Activated effector memory CD4-positive, alpha-beta T cell treated with anti-CD3 and anti-CD28 coated beads, Interleukin-2, amount 50 U/mL, for 16 hours (primary cell): Measurements from ENCODE around the gene DOCK2.
"Not testable (repeated sequence)": the region's sequence is repeated elsewhere in the genome, so short reads cannot be mapped to it uniquely, and the experiment has no call there.

Source experiments
- DNase-seq: peaks from one replicate; pipeline ENCODE4 v3.0.0-alpha.2; 2020

Gene DOCK2

GRCh38 chr5:169797577-169797976, 160.5 kb downstream of the DOCK2 start:
- no peak for DNase-seq

DNA sequence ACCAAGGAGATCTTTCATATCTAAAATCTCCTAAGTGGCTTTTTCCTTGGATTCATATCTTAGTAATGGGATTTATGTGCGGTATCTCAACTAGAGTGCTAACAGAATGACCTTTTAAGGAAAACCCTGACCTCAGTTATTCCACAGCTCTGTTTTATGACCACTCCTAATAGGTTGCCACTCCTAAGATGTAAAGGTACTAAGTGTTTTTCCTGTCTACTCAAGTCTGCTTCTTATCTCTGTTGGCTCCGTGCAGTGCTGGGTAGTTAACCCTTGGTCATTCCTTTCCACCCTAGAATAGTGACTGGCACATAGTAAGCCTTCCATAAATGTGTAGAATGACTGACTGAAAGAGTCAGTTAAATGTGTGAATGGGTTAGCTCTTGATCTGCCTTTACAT, 161.4 kb downstream of the DOCK2 start:
- no peak for DNase-seq

GRCh38 chr5:169798906-169799660, 162.0 kb downstream of the DOCK2 start:
- no peak for DNase-seq

DNA sequence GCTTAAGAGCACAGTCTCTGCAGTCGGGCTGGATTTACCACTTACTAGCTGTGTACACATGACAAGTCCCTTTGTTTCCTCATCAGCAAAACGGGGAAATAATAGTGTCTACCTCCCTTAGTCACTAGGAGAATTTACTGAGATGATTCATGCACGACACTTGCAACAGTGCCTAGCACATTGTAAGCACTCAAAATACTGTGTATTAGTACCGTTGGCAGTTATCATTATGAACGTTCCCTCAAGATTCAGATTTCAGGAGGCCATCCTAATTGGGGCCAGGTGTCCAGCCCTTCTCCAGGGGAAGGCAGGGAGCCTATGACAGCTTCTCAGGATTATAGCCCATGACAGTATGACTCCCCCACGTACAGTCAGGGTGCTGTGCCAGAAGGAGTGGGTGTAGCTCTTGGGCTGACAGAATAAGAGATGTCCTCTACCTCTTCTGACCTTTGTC, 164.3 kb downstream of the DOCK2 start:
- DNase-seq = no peak

- DNase-seq = no peak
Measured at GRCh38 chr5:169801781-169802180, 164.7 kb downstream of the DOCK2 start.

- no peak for DNase-seq
Measured at GRCh38 chr5:169803077-169803981, 166.3 kb downstream of the DOCK2 start.

DNA sequence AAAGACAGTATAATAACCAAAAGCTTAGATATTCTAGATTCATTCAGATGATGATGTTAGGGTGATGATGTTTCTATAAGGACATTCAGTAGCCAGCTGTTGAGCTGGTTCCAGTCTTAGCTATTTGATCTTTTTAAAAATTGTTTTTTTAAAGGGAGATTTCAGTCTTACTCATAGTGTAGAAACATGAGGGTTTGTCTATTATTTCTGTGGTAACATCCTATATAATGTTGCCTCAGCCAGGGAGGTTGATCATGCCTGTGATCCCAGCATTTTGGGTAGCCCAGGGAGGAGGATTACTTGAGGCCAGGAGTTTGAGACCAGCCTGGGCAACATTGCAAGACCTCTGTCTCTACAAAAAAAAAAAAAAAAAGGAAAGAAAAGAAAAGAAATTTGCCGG, 167.8 kb downstream of the DOCK2 start:
- DNase-seq = no peak

DNA sequence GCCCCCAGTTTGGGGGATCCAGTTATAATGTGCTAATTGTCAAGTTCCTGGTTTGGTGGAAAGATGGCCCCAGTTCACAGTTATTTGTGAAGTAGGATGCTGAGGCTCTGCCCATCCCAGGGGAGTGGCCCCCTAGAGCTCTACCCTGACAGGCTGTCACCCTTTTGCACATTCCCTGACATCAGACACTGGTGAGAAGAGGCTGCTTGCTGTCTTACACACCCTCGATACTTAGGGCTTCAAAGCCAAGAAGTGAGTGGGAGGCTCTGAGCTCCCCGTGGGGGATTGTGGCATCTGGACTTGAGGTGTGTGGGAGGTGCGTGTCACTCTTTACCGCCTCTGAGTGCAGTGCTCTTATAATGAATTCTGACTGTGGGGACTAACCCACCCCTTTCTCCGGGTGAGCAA, 168.5 kb downstream of the DOCK2 start:
- DNase-seq = peak; percentile 80

DNA sequence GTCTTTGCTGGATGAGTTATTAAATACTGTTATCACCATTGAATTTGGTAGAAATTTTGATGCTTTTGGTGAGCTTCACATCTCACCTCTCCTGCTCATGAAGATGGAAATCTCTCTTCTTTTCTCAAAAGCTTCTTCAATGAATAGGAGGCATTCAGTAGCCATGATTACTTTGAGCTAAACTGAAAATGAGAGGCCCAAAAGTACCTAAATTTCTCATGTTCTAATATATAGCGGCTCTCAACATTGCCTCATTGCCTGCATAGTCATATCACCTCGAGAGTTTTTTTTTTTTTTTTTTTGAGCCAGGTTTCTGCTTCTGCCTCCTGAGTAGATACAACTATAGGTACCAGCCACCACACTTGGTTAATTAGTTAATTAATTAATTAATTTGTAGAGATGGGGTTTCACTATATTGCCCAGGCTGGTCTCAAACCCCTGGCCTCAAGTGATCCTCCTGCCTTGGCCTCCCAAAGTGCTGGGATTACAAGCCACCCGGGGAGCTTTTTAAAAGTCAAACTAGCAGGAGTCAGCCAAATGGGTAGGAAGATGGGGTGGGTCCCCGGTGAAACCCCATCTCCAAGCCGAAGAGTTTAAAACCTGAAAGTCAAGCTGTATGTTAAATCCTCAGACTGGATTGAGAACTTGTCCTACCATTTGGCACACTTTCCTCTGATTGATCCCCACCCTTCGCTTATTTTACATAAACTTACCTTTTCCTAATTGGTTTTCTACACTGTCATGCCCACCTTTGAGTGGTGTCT, 169.0 kb downstream of the DOCK2 start:
- DNase-seq = no peak

DNA sequence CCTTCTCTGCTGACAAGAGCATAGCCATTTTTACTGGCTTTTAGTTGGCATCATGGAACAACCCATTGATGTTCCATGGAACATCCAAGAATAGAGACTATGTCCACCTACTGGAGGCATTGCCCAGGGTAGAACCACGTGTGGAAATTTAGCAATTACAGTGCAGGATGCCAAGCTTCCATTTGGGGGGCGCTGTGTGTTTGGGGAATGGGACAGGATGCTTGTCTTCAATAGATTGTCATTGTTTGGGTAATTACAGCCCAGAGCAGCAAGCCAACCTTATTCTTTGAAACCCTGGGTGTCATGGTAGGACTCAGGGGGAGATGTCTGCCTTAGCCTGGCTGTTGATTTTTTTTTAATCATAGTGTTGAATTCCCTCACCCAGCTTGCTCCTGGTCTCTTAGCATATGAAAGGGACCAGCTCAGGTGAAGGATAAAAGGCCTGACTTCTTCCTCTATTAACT, 171.1 kb downstream of the DOCK2 start:
- no peak for DNase-seq

DNA sequence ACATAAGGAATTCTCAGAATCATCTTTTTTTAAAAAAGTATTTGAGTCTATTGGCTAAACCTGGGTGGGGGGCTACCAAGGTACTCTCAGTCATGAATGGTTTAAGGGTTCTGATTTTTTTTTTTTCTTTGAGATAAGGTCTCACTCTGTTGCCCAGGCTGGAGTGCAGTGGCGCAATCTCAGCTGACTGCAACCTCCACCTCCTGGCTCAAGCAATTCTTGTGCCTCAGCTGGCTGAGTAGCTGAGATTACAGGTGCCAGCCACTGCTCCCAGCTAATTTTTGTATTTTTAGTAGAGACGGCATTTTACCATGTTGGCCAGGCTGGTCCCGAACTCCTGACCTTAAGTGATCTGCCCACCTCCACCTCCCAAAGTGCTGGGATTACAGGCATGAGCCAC, 171.8 kb downstream of the DOCK2 start:
- not testable (repeated sequence) for DNase-seq

DNA sequence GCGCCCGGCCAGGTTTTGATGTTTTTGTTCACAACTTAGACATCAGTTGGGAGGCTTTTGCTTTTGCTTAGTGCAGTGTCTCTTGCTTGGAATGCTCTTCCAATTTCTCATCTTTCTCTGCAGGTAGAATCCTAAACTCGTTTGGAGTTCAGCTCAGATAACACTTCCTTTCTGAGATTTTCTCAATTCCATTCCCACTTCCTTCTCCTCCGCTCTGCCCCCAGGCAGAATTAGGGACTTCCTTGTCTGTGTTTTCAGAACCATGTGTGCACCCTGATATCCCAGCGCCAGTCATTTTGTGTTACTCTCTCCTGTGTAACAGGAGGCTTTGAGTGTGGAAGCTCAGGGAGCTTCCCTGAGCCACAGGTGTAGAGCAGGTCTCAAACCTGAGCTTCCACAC, 172.2 kb downstream of the DOCK2 start:
- no peak for DNase-seq

GRCh38 chr5:169810524-169810923, 173.4 kb downstream of the DOCK2 start:
- no peak for DNase-seq

- no peak for DNase-seq
Measured at GRCh38 chr5:169811023-169811422, 173.9 kb downstream of the DOCK2 start.

DNA sequence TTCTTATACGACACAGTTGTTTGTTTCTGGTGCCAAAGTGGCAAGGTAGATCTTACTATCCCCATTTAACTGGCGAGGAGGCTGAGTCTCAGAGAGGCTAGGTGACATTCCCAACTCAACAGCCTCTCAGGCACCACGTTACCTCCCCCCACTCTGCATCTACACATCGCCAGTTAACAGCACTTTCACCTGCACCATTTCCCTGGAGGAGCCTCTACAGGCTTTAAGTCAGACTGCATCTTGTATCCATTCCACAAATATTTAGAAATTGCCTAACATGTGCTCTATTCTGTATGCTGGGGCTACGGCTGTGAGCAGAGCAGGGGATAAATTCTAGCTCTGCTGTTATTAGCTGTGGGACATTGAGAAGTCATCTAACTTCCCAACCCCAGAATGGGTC, 174.6 kb downstream of the DOCK2 start:
- DNase-seq = no peak

DNA sequence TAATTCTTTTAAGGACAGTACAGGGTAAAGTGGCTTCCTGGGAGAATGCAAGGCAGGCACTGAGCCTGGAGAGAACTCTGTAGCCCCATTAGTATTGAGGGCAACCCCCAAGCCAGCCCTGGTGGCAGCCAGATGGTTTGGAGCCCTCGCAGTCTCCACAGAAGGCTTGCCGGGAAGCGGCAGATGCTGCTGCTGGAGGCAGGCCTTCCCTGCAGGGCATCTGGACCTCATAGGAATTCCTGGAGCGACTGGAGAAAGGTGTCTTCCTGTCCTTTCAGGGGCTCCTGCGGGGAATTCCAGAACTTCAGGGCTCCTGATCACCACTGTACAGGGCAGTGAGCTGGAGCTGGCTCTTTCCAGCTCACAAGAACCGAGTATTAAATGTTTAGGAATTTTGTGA, 175.7 kb downstream of the DOCK2 start:
- no peak for DNase-seq

DNA sequence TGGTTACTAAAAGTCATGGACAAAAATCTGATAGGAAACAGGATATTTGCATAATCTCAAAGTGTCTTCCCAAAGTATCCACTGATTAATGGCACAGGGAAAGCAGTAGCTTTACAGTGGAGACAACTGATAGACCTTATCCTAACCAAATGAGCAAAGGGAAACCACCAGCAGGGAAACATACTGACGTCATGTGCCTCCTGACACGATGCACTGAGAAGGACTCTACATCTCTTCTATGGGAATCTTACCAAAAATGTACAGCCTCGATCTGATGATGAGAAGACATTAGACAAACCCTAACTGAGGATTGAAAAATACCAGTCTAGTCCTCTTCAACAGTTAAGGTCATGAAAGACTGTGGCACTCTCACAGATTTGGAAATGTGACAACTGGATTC, 177.0 kb downstream of the DOCK2 start:
- DNase-seq = no peak

- no peak for DNase-seq
Measured at GRCh38 chr5:169814522-169814921, 177.4 kb downstream of the DOCK2 start.

DNA sequence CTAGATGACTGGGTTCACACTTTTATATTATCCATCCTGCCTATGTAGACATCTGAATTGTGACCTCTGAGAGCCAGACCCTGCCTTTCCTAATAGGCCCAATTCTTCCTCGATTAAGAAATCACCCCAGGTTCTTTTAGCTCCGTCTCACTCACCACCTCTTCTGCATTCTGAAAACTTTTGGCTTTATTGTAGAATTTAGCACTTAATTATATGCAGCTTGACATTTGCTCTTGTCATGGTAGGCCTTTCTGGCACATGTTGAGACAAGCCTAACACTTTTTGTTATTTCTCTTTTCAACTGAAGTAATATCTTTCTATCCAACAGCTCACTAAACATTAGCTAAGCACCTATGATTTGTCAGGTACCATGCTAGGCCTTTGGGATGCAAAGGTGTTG, 180.0 kb downstream of the DOCK2 start:
- DNase-seq = no peak

DNA sequence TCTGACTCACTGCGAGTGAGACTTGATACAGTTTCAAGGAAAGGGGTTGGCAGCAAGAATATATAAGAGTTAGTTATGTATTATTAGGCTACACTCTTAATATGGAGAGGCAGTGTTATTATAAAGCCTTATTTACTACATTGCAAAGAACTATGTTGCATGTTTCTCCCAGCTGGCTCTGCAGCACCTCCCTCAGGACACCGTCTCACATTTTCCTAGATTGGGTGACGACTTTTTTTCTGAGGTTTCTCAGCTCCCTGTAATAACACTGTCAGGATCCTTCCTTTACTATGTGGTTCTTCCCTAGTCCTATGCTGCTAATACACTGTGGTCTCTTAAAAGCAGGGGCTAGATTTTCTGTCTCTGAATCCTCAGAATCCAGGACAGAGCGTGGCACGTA, 189.5 kb downstream of the DOCK2 start:
- DNase-seq = no peak

DNA sequence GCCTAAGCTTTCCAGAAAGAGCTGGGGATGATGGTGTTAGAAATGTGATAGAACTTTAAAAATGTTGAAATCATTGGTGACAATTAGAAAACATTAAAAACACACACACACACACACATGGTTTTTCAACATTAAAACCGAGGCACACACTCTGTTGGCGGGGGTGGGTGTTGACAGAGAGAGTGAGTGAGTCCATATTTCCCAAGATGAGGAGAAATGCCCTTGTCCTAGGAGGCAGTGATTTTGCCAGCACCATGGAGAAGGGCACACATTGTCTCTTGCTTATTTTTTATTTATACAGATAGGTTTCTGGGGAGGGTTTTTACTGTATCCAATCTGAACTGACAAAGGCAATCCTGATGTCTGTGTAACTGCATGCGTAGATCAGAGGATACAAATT, 190.7 kb downstream of the DOCK2 start:
- no peak for DNase-seq

DNA sequence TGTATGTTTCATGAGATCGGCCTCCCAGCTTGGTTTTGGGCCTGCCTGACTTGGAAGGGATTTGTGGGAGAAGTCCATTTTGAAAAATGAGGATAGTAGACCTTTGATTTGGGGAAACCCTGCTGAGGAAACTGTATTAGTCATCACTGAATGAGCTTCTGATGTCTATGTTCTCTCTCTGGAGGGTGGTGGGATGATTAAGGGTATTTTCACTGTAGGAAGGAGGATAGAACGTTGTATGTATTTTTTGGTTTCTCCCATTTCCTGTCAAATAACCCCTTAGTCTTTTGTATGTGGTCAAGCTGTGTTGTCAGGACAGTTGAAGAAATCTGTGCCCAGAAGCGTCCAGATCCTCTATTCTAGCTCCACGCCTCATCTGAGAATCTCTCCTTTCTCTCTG, 191.3 kb downstream of the DOCK2 start:
- DNase-seq = no peak

GRCh38 chr5:169831331-169831730, 194.3 kb downstream of the DOCK2 start:
- DNase-seq = no peak
